Mucosa of stomach (tissue), 1 donor: ENCODE results near the gene RPS3.

Experiments used
- H3K27me3 ChIP-seq: one replicate; pipeline ENCODE4 v1.7.0; 2013; ENCODE audit warnings: mild to moderate bottlenecking, low read length; ENCODE audit not compliant: control insufficient read depth, insufficient read depth
- H3K36me3 ChIP-seq: one replicate; pipeline ENCODE4 v1.7.0; 2013; ENCODE audit warnings: low read length; ENCODE audit not compliant: control insufficient read depth, insufficient read depth
- H3K4me1 ChIP-seq: one replicate; pipeline ENCODE4 v1.7.0; 2013; ENCODE audit warnings: mild to moderate bottlenecking, low read length; ENCODE audit not compliant: control insufficient read depth, insufficient read depth
- H3K4me3 ChIP-seq: one replicate; pipeline ENCODE4 v1.7.0; 2013; ENCODE audit warnings: low read length
- H3K9ac ChIP-seq: one replicate; pipeline ENCODE4 v1.7.0; 2013; ENCODE audit warnings: mild to moderate bottlenecking, low read length, moderate library complexity
- H3K9me3 ChIP-seq: one replicate; pipeline ENCODE4 v1.7.0; 2013; ENCODE audit warnings: mild to moderate bottlenecking, low read length, moderate library complexity; ENCODE audit not compliant: control insufficient read depth
- donor health status: Pancreatic carcinoma.

Gene RPS3

DNA sequence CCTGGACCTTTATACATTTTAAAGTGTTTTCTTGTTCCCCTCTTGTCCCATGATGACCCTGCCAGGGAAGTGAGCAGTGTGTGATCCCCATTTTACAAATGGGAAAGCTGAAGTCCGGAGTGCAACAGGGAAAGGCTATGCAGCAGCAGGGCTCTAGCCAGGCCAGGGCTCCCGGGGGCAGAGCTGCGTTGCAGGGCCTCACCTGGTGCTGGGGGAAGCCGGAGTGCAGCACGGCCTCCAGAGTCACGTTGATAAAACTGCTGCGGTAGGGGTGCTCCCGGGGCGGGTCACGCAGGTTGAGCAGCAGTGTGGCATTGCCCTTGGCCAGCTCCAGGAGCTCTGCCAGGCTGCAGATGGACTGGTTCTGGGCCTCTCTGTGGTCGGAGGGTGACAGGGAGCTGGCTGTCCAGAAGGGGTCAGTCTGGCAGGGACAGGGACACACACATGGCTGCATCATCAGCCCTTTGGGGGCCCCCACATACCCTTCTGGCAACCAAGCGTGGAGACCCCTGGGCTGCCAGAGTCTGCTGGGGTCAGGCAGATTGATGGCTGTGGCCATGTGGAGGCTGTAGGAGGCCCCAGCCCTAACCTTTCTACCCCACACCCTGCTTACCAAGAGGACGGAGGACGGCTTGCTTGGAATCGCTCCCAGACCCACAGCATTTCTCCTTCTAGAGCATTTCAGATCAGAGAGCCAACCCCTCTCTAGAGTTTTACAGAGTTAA, 43.0 kb downstream of the RPS3 start:
- Histone ChIP-seq H3K4me1 (no peaks in the 10 kb centered on the region), H3K27me3 (no peaks in the 10 kb centered on the region), H3K4me3 (no peak overlapping the region), H3K36me3 (no peaks in the 10 kb centered on the region), H3K9ac (no peak overlapping the region), H3K9me3 (no peaks in the 10 kb centered on the region)

GRCh38 chr11:75443043-75443442, 43.7 kb downstream of the RPS3 start:
- H3K36me3 ChIP-seq, result no peaks in the 10 kb centered on the region
- no peak overlapping the region for H3K4me3 ChIP-seq
- no peaks in the 10 kb centered on the region for H3K27me3 ChIP-seq
- no peak overlapping the region for H3K9ac ChIP-seq
- H3K9me3 ChIP-seq, result no peaks in the 10 kb centered on the region
- no peaks in the 10 kb centered on the region for H3K4me1 ChIP-seq

GRCh38 chr11:75445315-75445953, 46.1 kb downstream of the RPS3 start:
- Histone ChIP-seq H3K4me3 (no peak overlapping the region), H3K4me1 (no peaks in the 10 kb centered on the region), H3K9me3 (no peaks in the 10 kb centered on the region), H3K36me3 (no peaks in the 10 kb centered on the region), H3K27me3 (no peaks in the 10 kb centered on the region), H3K9ac (no peak overlapping the region)

- no peaks in the 10 kb centered on the region for H3K9me3 ChIP-seq
- H3K4me3 ChIP-seq, result no peak overlapping the region
- no peaks in the 10 kb centered on the region for H3K4me1 ChIP-seq
- no peaks in the 10 kb centered on the region for H3K36me3 ChIP-seq
- no peak overlapping the region for H3K9ac ChIP-seq
- H3K27me3 ChIP-seq, result no peaks in the 10 kb centered on the region
These were observed 48.1 kb downstream of the RPS3 start for GRCh38 chr11:75447415-75447814.

DNA sequence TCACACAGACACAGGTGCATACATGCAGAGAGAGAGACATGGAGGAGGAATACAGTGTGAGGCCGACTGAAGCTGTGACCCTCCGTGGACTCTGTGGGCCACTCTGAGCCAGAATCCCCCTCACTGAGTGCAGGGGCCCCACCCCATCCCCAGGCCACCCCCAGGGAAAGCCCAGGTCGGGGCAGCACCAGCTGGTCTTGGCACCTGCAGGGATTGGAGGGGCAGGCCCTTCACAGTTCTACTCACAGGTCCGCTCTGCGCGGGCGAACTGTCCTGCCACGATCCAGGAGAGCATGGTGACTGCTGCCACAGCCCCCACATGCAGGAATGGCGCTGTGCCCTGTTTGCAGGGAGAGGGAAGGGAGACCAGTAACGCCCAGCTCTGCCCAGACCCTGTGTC, 50.0 kb downstream of the RPS3 start:
- H3K9me3 ChIP-seq, result no peaks in the 10 kb centered on the region
- no peak overlapping the region for H3K9ac ChIP-seq
- no peaks in the 10 kb centered on the region for H3K27me3 ChIP-seq
- H3K36me3 ChIP-seq, result no peaks in the 10 kb centered on the region
- no peak overlapping the region for H3K4me3 ChIP-seq
- H3K4me1 ChIP-seq, result no peaks in the 10 kb centered on the region

DNA sequence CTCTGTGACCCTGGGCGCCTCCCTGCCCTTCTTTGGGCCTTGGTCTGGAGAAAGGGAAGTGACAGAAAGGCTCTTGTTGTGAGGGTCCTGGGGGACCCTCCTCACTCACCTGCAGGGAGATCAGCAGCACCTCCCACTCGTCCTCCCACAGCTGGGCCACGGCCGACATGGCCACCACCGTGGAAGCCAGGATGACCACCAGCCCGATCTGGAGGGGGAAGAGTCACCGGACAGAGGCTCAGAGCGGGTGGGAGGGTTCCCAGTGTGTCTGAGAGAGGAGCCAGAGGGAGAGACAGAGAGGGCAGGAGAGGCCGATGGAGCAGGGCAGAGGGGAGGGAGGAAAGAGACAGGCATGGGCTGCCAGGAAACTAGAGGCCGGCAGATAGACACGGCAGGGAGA, 50.5 kb downstream of the RPS3 start:
- H3K27me3 ChIP-seq, result no peaks in the 10 kb centered on the region
- H3K36me3 ChIP-seq, result no peaks in the 10 kb centered on the region
- H3K4me1 ChIP-seq, result no peaks in the 10 kb centered on the region
- no peak overlapping the region for H3K4me3 ChIP-seq
- no peak overlapping the region for H3K9ac ChIP-seq
- no peaks in the 10 kb centered on the region for H3K9me3 ChIP-seq

DNA sequence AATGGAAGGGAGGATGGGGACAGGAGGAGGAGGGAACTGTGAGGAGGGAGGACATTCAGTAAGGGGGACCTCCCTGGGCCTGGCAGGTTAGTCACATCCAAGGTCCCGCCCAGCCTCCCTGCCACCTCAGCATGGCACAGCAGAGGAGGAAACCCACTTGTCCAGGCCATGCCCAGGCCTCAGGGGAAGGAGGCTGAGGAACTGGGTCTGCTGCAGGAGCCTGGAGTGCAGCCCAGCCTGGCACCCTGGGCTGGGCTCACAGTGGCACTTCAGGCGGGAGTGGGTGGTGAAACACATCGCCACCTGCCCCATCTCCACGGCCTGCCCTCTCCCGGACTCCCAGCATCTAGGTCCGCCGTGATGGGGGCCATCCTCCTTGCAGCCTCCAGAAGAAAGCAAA, 50.9 kb downstream of the RPS3 start:
- Histone ChIP-seq H3K4me1 (no peaks in the 10 kb centered on the region), H3K9ac (no peak overlapping the region), H3K36me3 (no peaks in the 10 kb centered on the region), H3K4me3 (no peak overlapping the region), H3K9me3 (no peaks in the 10 kb centered on the region), H3K27me3 (no peaks in the 10 kb centered on the region)

DNA sequence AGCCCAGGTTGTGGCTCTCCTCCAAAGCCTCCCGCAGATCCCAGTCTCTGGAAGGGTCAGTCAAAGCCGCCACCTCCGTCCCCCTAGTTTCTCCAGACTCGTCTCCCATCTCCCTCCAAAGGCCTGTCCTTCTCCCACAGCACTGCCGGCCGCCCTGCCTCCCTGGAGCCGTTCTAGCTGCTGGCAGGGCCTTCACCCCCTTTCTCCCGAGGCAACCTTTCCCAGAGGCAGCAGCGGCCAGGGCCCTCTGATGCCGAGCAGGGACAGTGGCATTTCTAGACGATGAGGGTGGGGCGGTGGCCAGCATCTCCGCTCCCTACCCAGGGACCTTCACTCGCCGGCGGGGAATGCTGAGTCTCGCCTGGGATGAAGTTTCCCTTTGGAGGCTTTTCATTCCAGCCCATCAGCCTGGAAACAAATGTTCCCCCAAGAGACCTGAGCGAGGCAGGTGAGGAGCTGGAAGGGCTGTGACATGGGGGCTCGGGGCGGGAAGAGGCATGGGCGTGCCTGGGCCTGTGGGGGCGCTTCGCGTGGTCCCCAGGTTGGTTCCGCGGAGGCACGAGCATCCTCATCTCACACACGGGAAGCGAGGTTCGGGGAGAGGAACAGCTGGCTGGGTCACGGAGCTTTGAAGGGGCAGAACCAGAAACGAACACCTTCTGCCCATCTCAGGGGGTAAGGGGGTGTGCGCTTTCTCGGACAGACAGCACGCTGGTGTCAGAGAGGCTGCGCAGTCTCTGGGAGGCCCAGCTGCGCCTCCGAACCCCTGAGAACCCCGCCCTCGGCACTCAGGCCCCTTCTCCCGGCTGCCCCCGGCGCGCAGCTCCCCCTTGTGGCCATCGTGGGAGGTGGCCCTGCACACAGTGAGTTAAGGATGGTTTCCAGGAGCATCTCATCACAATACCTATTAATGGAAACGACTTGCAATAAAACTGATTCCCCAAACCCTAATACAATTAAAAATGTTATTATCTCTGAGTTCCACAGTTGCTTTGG, 51.8 kb downstream of the RPS3 start:
- no peaks in the 10 kb centered on the region for H3K27me3 ChIP-seq
- no peaks in the 10 kb centered on the region for H3K4me1 ChIP-seq
- no peak overlapping the region for H3K9ac ChIP-seq
- H3K9me3 ChIP-seq, result no peaks in the 10 kb centered on the region
- no peaks in the 10 kb centered on the region for H3K36me3 ChIP-seq
- no peak overlapping the region for H3K4me3 ChIP-seq

GRCh38 chr11:75453916-75454655, 54.8 kb downstream of the RPS3 start:
- Histone ChIP-seq H3K27me3 (no peaks in the 10 kb centered on the region), H3K36me3 (no peaks in the 10 kb centered on the region), H3K4me3 (no peak overlapping the region), H3K9ac (no peak overlapping the region), H3K4me1 (no peaks in the 10 kb centered on the region), H3K9me3 (no peaks in the 10 kb centered on the region)

- Histone ChIP-seq H3K9me3 (no peaks in the 10 kb centered on the region), H3K9ac (no peak overlapping the region), H3K4me3 (no peak overlapping the region), H3K27me3 (no peaks in the 10 kb centered on the region), H3K4me1 (no peaks in the 10 kb centered on the region), H3K36me3 (no peaks in the 10 kb centered on the region)
These were observed 55.7 kb downstream of the RPS3 start for GRCh38 chr11:75454987-75455386.
